Bronchial epithelial cell (primary cell): ENCODE data around the gene FNBP1. TPM values are rescaled to one million over a fixed set of nuclear protein-coding genes. Genes with fewer than 3 reads are reported as not detected.

Experiments
- DNase-seq: peaks from one replicate; pipeline ENCODE4 v3.0.0-alpha.2; 2010; ENCODE audit warnings: low read depth
- FAIRE-seq: peaks from 2 replicates; lab custom pipeline; 2011; peaks lifted over from hg19 to GRCh38; lab: Jason Lieb, UNC
- H3K27me3 ChIP-seq: 2 replicates; pipeline ENCODE4 v1.5.1; 2011; ENCODE audit warnings: low read length; ENCODE audit not compliant: control insufficient read depth, insufficient read depth
- H3K36me3 ChIP-seq: 2 replicates; pipeline ENCODE4 v1.5.1; 2011; ENCODE audit warnings: low read length; ENCODE audit not compliant: control insufficient read depth, insufficient read depth
- H3K4me3 ChIP-seq: 2 replicates; pipeline ENCODE4 v1.5.1; 2011; ENCODE audit warnings: mild to moderate bottlenecking, low read depth, low read length, control low read depth
- total RNA-seq: library from RNA; depleted of rRNA; stranded (reverse); fragments of >200 nt; gene quantifications from 2 replicates; pipeline ENCODE4 v1.2.1, GENCODE V29; 2014
- TF ChIP-seq, protein P1 (sequence below): IDR thresholded peaks from 2 replicates; pipeline ENCODE4 v1.5.1; 2011; ENCODE audit warnings: mild to moderate bottlenecking, moderate library complexity, low read length, control low read depth, inconsistent platforms; ENCODE audit not compliant: insufficient read depth, severe bottlenecking

FNBP1 gene
- total RNA-seq, 1 donor from 2014 or later = 13.4 TPM

DNA sequence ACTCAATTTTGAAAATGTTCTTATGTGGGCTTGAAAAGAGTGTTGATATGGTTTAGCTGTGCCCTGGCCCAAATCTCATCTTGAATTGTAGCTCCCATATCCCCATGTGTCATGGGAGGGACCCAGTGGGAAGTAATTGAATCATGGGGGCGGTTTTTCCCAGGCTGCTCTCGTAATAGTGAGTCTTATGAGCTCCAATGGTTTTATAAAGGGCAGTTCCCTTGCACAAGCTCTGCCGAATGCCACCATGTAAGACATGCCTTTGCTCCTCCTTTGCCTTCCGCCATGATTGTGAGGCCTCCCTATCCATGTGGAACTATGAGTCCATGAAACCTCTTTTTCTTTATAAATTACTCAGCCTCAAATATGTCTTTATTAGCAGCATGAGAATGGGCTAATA, 136.7 kb downstream of the FNBP1 start:
- peaks cover 3% of the 10 kb centered on the region for H3K36me3 ChIP-seq
- DNase-seq (no peak), FAIRE-seq (no peak)
- TF ChIP-seq, protein P1, sequence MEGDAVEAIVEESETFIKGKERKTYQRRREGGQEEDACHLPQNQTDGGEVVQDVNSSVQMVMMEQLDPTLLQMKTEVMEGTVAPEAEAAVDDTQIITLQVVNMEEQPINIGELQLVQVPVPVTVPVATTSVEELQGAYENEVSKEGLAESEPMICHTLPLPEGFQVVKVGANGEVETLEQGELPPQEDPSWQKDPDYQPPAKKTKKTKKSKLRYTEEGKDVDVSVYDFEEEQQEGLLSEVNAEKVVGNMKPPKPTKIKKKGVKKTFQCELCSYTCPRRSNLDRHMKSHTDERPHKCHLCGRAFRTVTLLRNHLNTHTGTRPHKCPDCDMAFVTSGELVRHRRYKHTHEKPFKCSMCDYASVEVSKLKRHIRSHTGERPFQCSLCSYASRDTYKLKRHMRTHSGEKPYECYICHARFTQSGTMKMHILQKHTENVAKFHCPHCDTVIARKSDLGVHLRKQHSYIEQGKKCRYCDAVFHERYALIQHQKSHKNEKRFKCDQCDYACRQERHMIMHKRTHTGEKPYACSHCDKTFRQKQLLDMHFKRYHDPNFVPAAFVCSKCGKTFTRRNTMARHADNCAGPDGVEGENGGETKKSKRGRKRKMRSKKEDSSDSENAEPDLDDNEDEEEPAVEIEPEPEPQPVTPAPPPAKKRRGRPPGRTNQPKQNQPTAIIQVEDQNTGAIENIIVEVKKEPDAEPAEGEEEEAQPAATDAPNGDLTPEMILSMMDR = no peak
- no peak overlapping the region for H3K4me3 ChIP-seq
- H3K27me3 ChIP-seq = no peaks in the 10 kb centered on the region

DNA sequence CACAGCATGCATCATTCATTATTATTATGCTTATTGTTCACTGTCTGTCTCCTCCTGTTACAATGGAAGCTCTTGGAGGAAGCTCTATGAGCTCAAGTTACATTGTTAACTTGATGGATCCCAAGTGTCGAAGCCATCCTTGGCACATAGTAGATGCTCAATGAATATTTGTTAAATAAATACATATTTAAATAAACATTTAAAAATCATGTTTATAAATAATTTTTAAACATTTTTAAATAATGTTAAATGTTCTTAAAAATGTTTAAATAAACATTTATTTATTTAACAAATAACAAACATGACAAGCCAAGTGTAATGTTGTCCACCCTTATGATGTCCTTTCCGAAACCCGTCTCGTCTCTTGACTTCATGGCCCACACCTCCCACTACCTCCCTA, 138.3 kb downstream of the FNBP1 start:
- no peak for FAIRE-seq

DNA sequence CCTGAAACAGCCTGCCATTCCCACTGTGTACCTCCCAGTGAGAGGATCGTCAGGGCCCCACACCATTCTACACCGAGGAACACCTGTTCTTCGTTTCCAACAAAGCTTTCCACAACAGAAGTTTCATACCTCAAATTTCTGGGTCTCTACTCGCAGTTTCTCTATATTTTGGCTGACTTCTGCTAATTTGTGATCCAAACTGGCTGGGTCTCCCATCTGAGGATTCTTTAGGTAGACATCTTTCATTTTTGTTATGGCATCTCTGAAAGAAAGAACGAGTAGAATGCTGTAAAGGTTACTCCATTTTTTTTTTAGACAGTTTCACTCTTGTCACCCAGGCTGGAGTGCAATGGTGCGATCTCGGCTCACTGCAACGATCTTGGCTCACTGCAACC, 140.3 kb downstream of the FNBP1 start:
- FAIRE-seq (no peak), DNase-seq (no peak)
- peaks cover 5% of the 10 kb centered on the region for H3K36me3 ChIP-seq
- TF ChIP-seq, protein P1 = no peak
- H3K27me3 ChIP-seq = no peaks in the 10 kb centered on the region
- no peak overlapping the region for H3K4me3 ChIP-seq

More for the DNA sequence above, 138.3 kb downstream of the FNBP1 start:
- TF ChIP-seq, protein P1 = no peak
- Histone ChIP-seq H3K36me3 (peaks cover 5% of the 10 kb centered on the region), H3K4me3 (no peak overlapping the region), H3K27me3 (no peaks in the 10 kb centered on the region)
- no peak for DNase-seq

DNA sequence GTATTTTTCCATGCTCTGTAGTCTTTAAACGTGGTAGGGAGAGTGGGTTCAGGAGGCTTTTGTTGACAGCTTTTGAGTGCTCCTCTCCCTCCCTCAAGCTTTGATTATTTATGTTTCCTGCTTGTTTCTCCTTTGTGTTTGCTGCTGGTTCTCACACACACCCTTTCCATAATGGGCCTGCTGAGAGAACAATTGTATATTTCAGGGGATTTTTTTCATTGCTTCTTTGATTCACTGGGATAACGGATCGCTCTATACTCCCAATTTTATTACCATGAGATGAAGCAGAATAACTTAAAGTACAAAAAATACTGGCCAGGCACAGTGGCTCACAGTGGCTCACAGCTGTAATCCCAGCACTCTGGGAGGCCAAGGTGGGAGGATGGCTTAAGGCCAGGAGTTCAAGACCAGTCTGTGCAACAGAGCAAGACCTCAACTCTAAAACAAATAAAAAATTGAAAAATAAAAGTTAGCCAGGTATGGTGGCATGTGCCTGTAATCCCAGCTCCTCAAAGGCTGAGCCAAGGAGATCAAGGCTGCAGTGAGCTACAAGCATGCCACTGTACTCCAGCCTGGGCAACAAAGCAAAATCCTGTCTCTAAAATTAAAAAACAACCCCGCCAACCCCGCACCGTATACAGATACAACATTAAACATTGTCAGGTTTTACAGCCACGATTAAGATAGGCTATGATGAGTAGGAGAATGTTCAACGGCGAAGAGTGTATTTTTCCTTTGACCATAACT, 140.8 kb downstream of the FNBP1 start:
- FAIRE-seq = no peak

DNA sequence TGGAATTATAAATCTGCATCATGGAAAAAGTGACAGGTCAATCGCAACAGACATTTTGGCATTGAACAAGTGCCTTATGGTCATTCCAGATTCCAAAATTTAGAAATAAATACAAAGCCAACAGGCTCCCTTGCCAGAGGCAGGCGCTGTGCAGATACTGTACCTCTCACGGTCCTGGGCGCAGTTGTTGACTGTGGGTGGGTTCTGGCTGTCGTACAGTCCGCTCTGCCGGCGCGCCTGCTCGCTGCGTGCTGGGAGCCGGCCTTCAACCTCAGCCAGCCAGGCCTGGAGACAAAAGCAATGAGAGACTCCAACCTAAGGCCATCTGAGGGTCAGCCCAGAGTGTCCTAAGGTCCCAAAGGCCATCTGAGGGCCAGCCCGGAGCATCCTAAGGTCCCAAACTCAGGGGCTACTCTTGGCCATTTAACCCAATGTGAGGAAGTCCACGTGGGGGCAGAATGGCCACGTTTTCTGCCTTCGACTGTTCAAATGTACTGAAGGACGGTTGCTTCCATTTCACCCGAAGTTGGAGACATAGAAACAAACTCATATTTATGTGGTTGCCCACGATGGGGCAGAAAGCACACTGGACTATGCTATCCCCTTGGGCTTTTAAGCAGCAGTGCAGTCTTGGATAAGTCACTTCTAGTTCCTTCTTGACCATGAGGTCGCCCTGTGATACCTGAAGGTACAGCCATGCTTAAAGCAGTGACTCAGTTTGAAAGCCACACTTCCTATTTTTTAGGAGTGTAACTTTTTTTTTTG, 142.5 kb downstream of the FNBP1 start:
- Histone ChIP-seq H3K36me3 (peaks cover 6% of the 10 kb centered on the region), H3K27me3 (no peaks in the 10 kb centered on the region), H3K4me3 (no peak overlapping the region)
- TF ChIP-seq, protein P1 = no peak
- no peak for FAIRE-seq
- DNase-seq = no peak

More for the DNA sequence above, 140.8 kb downstream of the FNBP1 start:
- Histone ChIP-seq H3K4me3 (no peak overlapping the region), H3K27me3 (no peaks in the 10 kb centered on the region), H3K36me3 (peaks cover 5% of the 10 kb centered on the region)
- TF ChIP-seq, protein P1 = no peak
- no peak for DNase-seq
